C4-2B (cell line): Measurements from ENCODE around the gene SLC16A3.

ENCODE experiments used
- H3K27ac ChIP-seq: fragments of 450-650 bp; 2 replicates; pipeline ENCODE4 v1.5.1; 2017
- ZFX ChIP-seq: fragments of 450-650 bp; IDR thresholded peaks from 2 replicates; pipeline ENCODE4 v1.6.1; 2017
- TF ChIP-seq, protein P1 (sequence below): fragments of 450-650 bp; conservative IDR thresholded peaks from 2 replicates; pipeline ENCODE4 v1.5.1; 2017; ENCODE audit warnings: mild to moderate bottlenecking

SLC16A3 gene

GRCh38 chr17:82226809-82227628 is 1.8 kb upstream of the SLC16A3 start:
- H3K27ac ChIP-seq, result no peak overlapping the region
- TF ChIP-seq ZFX, result no peak
- TF ChIP-seq, protein P1, sequence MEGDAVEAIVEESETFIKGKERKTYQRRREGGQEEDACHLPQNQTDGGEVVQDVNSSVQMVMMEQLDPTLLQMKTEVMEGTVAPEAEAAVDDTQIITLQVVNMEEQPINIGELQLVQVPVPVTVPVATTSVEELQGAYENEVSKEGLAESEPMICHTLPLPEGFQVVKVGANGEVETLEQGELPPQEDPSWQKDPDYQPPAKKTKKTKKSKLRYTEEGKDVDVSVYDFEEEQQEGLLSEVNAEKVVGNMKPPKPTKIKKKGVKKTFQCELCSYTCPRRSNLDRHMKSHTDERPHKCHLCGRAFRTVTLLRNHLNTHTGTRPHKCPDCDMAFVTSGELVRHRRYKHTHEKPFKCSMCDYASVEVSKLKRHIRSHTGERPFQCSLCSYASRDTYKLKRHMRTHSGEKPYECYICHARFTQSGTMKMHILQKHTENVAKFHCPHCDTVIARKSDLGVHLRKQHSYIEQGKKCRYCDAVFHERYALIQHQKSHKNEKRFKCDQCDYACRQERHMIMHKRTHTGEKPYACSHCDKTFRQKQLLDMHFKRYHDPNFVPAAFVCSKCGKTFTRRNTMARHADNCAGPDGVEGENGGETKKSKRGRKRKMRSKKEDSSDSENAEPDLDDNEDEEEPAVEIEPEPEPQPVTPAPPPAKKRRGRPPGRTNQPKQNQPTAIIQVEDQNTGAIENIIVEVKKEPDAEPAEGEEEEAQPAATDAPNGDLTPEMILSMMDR, result no peak

GRCh38 chr17:82227629-82228277 is 1.1 kb upstream of the SLC16A3 start:
- TF ChIP-seq, protein P1, result no peak
- TF ChIP-seq ZFX, result no peak
- no peak overlapping the region for H3K27ac ChIP-seq

DNA sequence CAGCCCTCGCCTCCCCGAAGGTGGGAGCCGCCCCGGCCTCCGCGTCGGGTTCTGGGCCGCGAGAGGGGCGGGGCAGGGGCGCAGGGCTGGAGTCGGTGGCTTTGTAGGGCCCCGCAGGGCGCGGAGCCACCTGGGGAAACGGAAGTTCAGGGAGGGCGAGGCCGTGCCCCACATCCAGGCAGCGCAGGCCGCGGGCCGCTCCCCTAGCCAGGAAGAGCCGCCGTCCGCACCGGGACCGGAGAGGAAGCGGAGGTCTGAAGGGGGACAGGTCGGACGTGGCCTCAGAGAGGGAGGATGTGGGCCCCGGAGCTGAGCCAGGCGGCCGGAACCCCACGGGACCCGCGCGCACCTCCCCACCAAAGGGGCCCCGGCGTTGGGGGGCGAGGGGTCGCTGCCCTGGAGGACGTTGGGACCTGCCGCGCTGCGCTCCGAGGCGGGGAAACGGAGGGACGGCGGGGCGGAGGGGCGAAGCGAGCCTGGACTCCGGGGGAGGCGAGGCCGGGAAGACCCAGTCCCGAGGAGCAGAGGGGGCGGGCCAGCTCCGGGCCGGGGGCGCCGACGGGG is 482 bp upstream of the SLC16A3 start:
- H3K27ac ChIP-seq, result peak overlapping the region; percentile 95; the same call in 1 of the 2 replicates
- no peak for TF ChIP-seq ZFX
- TF ChIP-seq, protein P1, result no peak

DNA sequence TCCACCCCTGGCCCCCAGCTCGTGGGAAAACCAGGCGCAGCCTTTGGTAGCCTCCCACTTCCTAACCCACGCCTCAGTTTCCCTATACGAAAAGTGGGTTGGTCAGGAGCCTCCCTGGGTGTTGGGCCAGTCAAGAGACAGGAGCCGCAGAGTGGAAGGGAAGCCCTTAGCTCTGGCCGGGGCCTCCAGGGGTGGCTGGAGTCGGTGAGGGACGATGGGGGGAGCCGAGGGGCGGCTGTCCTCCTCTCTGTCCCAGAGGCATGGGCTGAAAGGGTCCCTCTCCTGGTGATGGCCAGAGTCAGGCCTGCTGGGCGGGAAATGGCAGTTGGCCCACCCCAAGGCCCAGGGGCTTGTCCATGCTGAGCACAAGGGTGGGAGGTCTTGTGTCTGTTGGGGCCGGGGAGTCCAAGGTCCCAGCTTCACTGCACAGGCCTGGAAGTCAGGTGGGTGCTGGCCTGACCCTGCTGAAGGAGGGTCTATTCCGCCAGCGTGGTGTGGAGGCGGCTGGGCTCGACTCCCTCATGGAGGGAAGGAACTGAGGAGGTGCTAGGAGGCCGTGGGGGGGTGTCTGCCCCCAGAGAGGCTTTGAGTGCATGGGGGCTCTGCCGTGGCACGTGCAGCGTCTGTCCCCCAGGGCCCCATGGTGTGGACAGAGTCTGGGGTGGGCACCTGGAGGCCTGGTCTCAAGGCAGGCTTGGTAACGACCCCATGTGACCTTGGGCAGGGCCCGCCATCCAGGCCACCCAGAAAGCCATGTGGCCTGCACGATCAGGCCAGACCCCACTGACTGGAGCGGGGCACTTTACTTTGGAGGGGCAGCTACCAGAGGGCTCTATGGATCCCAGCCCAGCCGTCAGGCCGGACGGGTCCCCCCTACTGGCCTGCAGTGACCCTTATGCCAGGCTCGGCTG is 1.1 kb downstream of the SLC16A3 start:
- peak overlapping the region; percentile 95 for H3K27ac ChIP-seq
- no peak for TF ChIP-seq ZFX
- TF ChIP-seq, protein P1, result no peak

- peak; percentile 26; the same call in 1 of the 2 replicates for TF ChIP-seq ZFX
- TF ChIP-seq, protein P1, result no peak; the same call in 1 of the 2 replicates
- H3K27ac ChIP-seq, result peak overlapping the region; percentile 95
These were observed 1.9 kb downstream of the SLC16A3 start for GRCh38 chr17:82230609-82231311.

DNA sequence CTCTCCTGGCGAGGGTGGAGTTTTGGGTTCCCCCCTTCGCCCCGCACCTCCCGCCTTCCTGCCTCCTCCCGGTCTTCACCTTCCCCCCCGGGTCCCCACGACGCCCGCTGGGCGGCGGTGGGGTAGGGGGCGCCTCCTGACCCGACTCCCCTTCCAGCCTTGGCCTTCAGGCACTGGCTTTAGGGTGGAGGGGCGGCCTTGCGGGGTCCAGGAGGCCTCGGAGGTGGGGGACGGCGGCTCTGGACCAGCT is 2.4 kb downstream of the SLC16A3 start:
- peak overlapping the region; percentile 95 for H3K27ac ChIP-seq

More for the DNA sequence above, 2.4 kb downstream of the SLC16A3 start:
- TF ChIP-seq, protein P1, result no peak
- no peak for TF ChIP-seq ZFX
